Measurements from ENCODE around the gene STPG4.

Gene STPG4

GRCh38 chr2:47054036-47054555, 101.0 kb downstream of the STPG4 start:
- no peak for DNase-seq (ENCODE audit: low read depth in 2 of 2)

GRCh38 chr2:47052847-47053246, 102.3 kb downstream of the STPG4 start:
- DNase-seq (ENCODE audit: low read depth in 2 of 2): no peak

GRCh38 chr2:47051562-47051961, 103.5 kb downstream of the STPG4 start:
- no peak for DNase-seq (ENCODE audit: low read depth in 2 of 2)

GRCh38 chr2:47050762-47051161, 104.3 kb downstream of the STPG4 start:
- no peak for DNase-seq (ENCODE audit: low read depth in 2 of 2)

- DNase-seq (ENCODE audit: low read depth in 2 of 2): no peak
These were observed 104.9 kb downstream of the STPG4 start for GRCh38 chr2:47050021-47050760.

DNA sequence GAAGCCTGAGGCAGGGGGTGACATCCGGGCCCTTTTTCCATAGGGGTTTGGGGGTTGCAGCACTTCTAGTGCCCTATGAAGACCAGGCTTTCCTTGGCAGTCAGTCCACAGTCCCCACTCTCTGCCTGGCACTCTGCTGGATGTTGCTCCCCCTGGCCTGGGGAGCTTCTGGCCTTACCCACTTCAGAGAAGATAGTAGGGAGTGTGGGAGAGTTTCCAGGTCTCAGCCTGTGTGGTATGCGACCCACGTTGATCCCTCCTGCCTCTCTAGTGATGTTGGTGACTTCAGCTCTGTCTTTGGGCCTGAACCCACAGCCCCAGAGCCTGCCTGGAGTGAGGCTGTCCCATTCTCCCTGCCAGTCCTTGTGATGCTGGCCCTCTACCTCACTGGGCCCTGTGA, 105.6 kb downstream of the STPG4 start:
- DNase-seq (ENCODE audit: low read depth in 2 of 2): no peak

GRCh38 chr2:47048801-47049480, 106.2 kb downstream of the STPG4 start:
- no peak for DNase-seq (ENCODE audit: low read depth in 2 of 2)

- no peak for DNase-seq (ENCODE audit: low read depth in 2 of 2)
These were observed 108.8 kb downstream of the STPG4 start for GRCh38 chr2:47046271-47046670.

DNA sequence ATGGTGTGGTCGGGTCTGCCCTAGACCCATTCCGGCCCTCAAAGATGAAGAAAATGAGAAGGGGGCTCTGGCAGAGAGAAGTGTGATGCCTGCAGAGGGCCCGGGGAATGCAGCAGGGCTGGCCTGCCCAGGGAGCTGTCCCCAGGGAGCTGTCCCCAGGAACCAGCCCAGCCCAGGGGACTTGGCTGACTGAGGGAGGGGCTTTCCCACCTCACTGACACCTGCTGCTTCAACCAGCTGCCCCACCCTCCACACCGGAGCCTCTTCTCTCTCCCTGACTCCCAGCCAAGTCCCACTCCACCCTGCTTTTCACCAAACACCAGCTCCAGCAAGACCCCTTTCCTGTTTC, 111.2 kb downstream of the STPG4 start:
- DNase-seq (ENCODE audit: low read depth in 2 of 2): no peak

- DNase-seq (ENCODE audit: low read depth in 2 of 2): no peak
These were observed 111.8 kb downstream of the STPG4 start for GRCh38 chr2:47043142-47043890.

- DNase-seq (ENCODE audit: low read depth in 2 of 2): no peak
These were observed 113.0 kb downstream of the STPG4 start for GRCh38 chr2:47041891-47042684.

DNA sequence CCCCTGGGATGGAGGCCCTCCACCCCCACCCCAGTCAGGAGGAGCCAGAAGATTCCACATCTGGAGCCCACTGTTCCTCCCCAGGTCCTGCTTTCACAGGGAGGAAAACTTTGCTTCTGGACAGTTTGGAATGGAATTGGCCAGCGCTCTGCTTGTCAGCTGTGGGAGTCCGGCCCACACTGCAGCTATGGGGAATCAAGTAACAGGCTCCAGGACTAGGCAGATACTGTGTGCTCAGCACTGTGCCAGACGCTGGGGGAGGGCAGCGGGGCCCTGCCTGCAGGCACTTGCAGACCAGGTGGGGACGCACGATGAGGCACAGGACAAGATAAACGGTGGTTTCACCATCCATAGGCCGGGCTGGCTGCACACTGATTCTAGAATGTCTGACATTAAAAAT, 114.0 kb downstream of the STPG4 start:
- DNase-seq (ENCODE audit: low read depth in 2 of 2): no peak

DNA sequence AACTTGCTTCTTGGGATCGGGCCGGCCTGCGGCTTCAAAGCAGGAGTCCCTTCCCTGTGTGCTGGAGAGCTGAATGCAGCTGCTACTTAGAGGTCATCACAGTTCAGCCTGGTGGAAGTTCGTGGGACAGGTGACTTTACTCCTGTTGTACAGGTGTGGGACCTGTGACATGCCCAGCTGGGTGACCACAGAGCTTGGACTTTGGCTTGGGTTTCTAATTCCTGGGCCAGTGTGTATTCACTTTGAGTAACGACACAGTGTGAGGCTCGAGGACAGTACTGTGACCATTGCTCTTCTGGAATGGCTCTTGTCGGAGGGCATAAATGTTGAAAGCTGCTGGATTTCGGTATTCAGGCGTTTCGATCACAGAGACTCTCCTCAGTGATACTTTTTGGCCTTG, 114.5 kb downstream of the STPG4 start:
- DNase-seq (ENCODE audit: low read depth in 2 of 2): no peak

- no peak for DNase-seq (ENCODE audit: low read depth in 2 of 2)
These were observed 115.1 kb downstream of the STPG4 start for GRCh38 chr2:47039913-47040562.

- DNase-seq (ENCODE audit: low read depth in 2 of 2): no peak
These were observed 115.6 kb downstream of the STPG4 start for GRCh38 chr2:47039489-47039870.

DNA sequence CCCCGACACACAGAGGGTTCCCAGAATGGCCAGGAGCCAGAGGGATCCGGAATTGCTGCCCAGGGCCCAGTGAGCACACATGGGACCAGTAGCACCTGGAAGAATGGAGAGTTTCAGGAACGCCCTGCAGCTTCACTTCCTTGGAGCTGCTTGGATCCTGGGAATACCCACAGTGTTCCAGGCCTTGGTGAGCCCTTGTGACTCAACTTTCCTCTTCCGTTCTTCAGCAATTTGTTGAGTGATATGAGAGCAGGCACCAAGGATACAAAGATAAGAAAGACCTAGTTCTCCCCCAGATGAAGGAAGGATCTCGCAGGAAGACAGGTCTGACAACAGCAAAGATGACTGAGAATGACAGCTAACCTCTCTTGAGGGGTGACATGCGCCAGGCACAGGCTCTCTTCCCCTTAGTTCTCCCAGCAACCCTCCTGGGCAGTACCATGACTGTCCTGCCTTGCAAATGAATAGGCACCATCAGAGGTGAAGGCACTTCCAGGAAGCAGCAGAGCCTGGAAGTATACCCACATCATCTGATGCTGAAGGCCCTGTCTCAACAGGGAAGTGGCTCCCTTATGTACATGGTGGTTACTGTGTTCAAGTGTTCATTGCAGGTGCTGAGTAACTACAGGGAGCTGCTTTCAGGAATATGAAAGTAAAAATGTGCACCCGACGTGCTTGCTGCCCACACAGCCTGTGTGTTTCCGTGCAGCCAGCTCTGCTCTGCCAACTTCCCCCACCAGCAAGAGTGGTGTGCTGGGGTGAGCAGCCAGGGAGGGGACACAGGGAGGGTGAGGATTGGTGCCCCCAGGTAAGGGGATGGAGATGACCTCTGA, 116.2 kb downstream of the STPG4 start:
- DNase-seq (ENCODE audit: low read depth in 2 of 2): peak; percentile 5 to 13

DNA sequence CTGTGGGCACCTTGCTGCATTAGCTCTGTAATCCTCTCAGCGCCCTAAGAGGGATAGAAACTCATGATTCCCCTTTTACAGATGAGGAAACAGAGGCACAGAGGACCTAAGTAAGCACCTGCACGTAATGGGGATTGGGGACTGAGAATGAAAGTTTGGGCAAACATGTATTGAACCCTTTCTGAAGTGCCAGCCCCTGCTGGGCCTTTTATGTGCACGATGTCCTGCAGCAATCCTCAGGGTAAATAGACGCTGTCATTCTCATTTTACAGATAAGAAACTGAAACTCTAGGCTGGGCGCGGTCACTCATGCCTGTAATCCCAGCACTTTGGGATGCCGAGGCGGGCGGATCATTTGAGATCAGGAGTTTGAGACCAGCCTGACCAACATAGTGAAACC, 117.4 kb downstream of the STPG4 start:
- DNase-seq (ENCODE audit: low read depth in 2 of 2): no peak
